BLaER1 treated with 17β-estradiol and CSF1 and Interleukin-3, amounts not matched to agents 10 nM and 100 nM (cell line): Measurements from ENCODE around the gene PLPPR5.
"Not testable (repeated sequence)": the region's sequence is repeated elsewhere in the genome, so short reads cannot be mapped to it uniquely, and the experiment has no call there.

Experiments
- H3K27ac ChIP-seq, 11 experiments: shearing (Covaris generic); formaldehyde crosslinking; 2 replicates each; pipeline ENCODE4 v1.8.1; 2022
- H3K27me3 ChIP-seq, 11 experiments: shearing (Covaris generic); formaldehyde crosslinking; 2 replicates each; pipeline ENCODE4 v1.8.1; 2022
- H3K36me3 ChIP-seq, 11 experiments: shearing (Covaris generic); formaldehyde crosslinking; 2 replicates each; pipeline ENCODE4 v1.8.1; 2022
- H3K4me1 ChIP-seq, 10 experiments: shearing (Covaris generic); formaldehyde crosslinking; 2 replicates each; pipeline ENCODE4 v1.8.1; 2022
- H3K4me2 ChIP-seq, 11 experiments: shearing (Covaris generic); formaldehyde crosslinking; 2 replicates each; pipeline ENCODE4 v1.8.1; 2022
- H3K4me3 ChIP-seq, 10 experiments: shearing (Covaris generic); formaldehyde crosslinking; 2 replicates each; pipeline ENCODE4 v1.8.1; 2022
- H3K9ac ChIP-seq, 11 experiments: shearing (Covaris generic); formaldehyde crosslinking; 2 replicates each; pipeline ENCODE4 v1.8.1; 2022
- H3K9me3 ChIP-seq, 11 experiments: shearing (Covaris generic); formaldehyde crosslinking; replicated peaks in 1 of 11; 2 replicates each; pipeline ENCODE4 v1.8.1; 2022
- H4K20me1 ChIP-seq, 11 experiments: shearing (Covaris generic); formaldehyde crosslinking; 2 replicates each; pipeline ENCODE4 v1.8.1; 2022
- Cebpa-rat ChIP-seq, 11 experiments: shearing (Covaris generic); IDR thresholded peaks; 2 replicates each; pipeline ENCODE4 v1.8.1; 2022

The PLPPR5 gene

GRCh38 chr1:98881901-98882300, 122.8 kb downstream of the PLPPR5 start:
- TF ChIP-seq Cebpa-rat (IDR thresholded peaks at IDR 0.05): 0 out of 22 replicates have a peak, but pooled peaks of 1 of the 11 experiments have one; percentile 18
- Histone ChIP-seq H3K27me3 (no peaks in the 10 kb centered on the region), H3K4me1 (no peaks in the 10 kb centered on the region; a peak in 2 of 20 replicates), H3K4me2 (peak overlapping the region in 3 of 11 experiments; percentile 6 to 36 (median 25); a peak in 4 of 22 replicates), H4K20me1 (no peaks in the 10 kb centered on the region), H3K36me3 (no peaks in the 10 kb centered on the region), H3K27ac (peak overlapping the region in 3 of 11 experiments; percentile 5 to 36 (median 22); a peak in 5 of 22 replicates), H3K4me3 (no peak overlapping the region), H3K9ac (no peak overlapping the region), H3K9me3 (peaks cover 0 to 18% (median 7%) of the 10 kb centered on the region in 11 experiments; a peak in 11 of 22 replicates)

- H3K4me2 ChIP-seq: peak overlapping the region in 2 of 11 experiments; percentile 25 to 36; a peak in 3 of 22 replicates
- not testable (repeated sequence) for H3K36me3 ChIP-seq, H3K4me1 ChIP-seq, H3K4me3 ChIP-seq, H3K9ac ChIP-seq, H3K27me3 ChIP-seq, H4K20me1 ChIP-seq
- H3K27ac ChIP-seq: peak overlapping the region in 3 of 11 experiments; percentile 5 to 36 (median 22); a peak in 6 of 22 replicates
- peaks cover 0 to 18% (median 7%) of the 10 kb centered on the region in 11 experiments; a peak in 11 of 22 replicates for H3K9me3 ChIP-seq
These were observed 123.4 kb downstream of the PLPPR5 start for GRCh38 chr1:98881234-98881633.

GRCh38 chr1:98874828-98875227, 129.8 kb downstream of the PLPPR5 start:
- H3K4me3 ChIP-seq: no peak overlapping the region
- no peak overlapping the region for H3K4me2 ChIP-seq
- H3K9me3 ChIP-seq: peaks cover 0 to 12% (median 0%) of the 10 kb centered on the region in 11 experiments; a peak in 6 of 22 replicates
- no peak overlapping the region for H3K27ac ChIP-seq
- H4K20me1 ChIP-seq: no peaks in the 10 kb centered on the region
- H3K4me1 ChIP-seq: peaks cover 14 to 23% (median 18%) of the 10 kb centered on the region in 10 experiments
- no peak for TF ChIP-seq Cebpa-rat (IDR thresholded peaks at IDR 0.05)
- no peaks in the 10 kb centered on the region for H3K36me3 ChIP-seq
- no peak overlapping the region for H3K9ac ChIP-seq
- no peaks in the 10 kb centered on the region for H3K27me3 ChIP-seq

GRCh38 chr1:98870959-98871903, 133.4 kb downstream of the PLPPR5 start:
- Histone ChIP-seq H3K9me3 (peaks cover 15 to 29% (median 18%) of the 10 kb centered on the region in 11 experiments), H3K4me3 (peak overlapping the region; percentile 11 to 55 (median 30); a peak in 13 of 20 replicates), H3K27me3 (no peaks in the 10 kb centered on the region), H3K4me1 (peaks cover 14 to 23% (median 18%) of the 10 kb centered on the region in 10 experiments), H4K20me1 (no peaks in the 10 kb centered on the region; a peak in 1 of 22 replicates), H3K27ac (peak overlapping the region; percentile 31 to 90 (median 81); a peak in 20 of 22 replicates), H3K9ac (peak overlapping the region in 9 of 11 experiments; percentile 41 to 68 (median 56); a peak in 16 of 22 replicates), H3K36me3 (no peaks in the 10 kb centered on the region), H3K4me2 (peak overlapping the region; percentile 58 to 95 (median 84))
- TF ChIP-seq Cebpa-rat (IDR thresholded peaks at IDR 0.05): peak in 2 of 11 experiments; percentile 16 to 49; a peak in 5 of 22 replicates

GRCh38 chr1:98865796-98866195, 138.9 kb downstream of the PLPPR5 start:
- H3K4me2 ChIP-seq: no peak overlapping the region
- TF ChIP-seq Cebpa-rat (IDR thresholded peaks at IDR 0.05): no peak
- no peaks in the 10 kb centered on the region for H3K27me3 ChIP-seq
- H3K4me3 ChIP-seq: no peak overlapping the region
- H3K27ac ChIP-seq: no peak overlapping the region
- no peaks in the 10 kb centered on the region for H3K36me3 ChIP-seq
- peaks cover 20 to 30% (median 28%) of the 10 kb centered on the region in 11 experiments for H3K9me3 ChIP-seq
- H4K20me1 ChIP-seq: no peaks in the 10 kb centered on the region; a peak in 1 of 22 replicates
- H3K9ac ChIP-seq: no peak overlapping the region
- peaks cover 0 to 5% (median 2%) of the 10 kb centered on the region in 10 experiments; a peak in 14 of 20 replicates for H3K4me1 ChIP-seq

GRCh38 chr1:98860329-98860728, 144.3 kb downstream of the PLPPR5 start:
- TF ChIP-seq Cebpa-rat (IDR thresholded peaks at IDR 0.05): no peak
- Histone ChIP-seq H3K9me3 (peaks cover 0 to 5% (median 1%) of the 10 kb centered on the region in 11 experiments; a peak in 9 of 22 replicates), H3K27me3 (no peaks in the 10 kb centered on the region), H3K36me3 (no peaks in the 10 kb centered on the region), H3K4me2 (no peak overlapping the region), H3K4me1 (no peaks in the 10 kb centered on the region), H3K27ac (no peak overlapping the region), H4K20me1 (no peaks in the 10 kb centered on the region), H3K4me3 (no peak overlapping the region), H3K9ac (no peak overlapping the region)

GRCh38 chr1:98854137-98854536, 150.5 kb downstream of the PLPPR5 start:
- no peak for TF ChIP-seq Cebpa-rat (IDR thresholded peaks at IDR 0.05)
- H3K9me3 ChIP-seq: no peaks in the 10 kb centered on the region
- H3K4me1 ChIP-seq: 0 out of 20 replicates have a peak, but pooled peaks cover 0 to 5% (median 0%) of the 10 kb centered on the region in 10 experiments
- H3K4me2 ChIP-seq: peak overlapping the region in 1 of 11 experiments; percentile 11; a peak in 2 of 22 replicates
- no peaks in the 10 kb centered on the region for H4K20me1 ChIP-seq
- no peaks in the 10 kb centered on the region for H3K36me3 ChIP-seq
- no peak overlapping the region for H3K4me3 ChIP-seq
- no peak overlapping the region for H3K9ac ChIP-seq
- no peak overlapping the region for H3K27ac ChIP-seq
- H3K27me3 ChIP-seq: no peaks in the 10 kb centered on the region

GRCh38 chr1:98849969-98850636, 154.6 kb downstream of the PLPPR5 start:
- Histone ChIP-seq H3K9ac (no peak overlapping the region), H3K4me2 (no peak overlapping the region), H3K4me3 (no peak overlapping the region), H3K27ac (no peak overlapping the region), H3K9me3 (no peaks in the 10 kb centered on the region), H3K36me3 (no peaks in the 10 kb centered on the region), H4K20me1 (no peaks in the 10 kb centered on the region), H3K4me1 (0 out of 20 replicates have a peak, but pooled peaks cover 0 to 5% (median 0%) of the 10 kb centered on the region in 10 experiments), H3K27me3 (no peaks in the 10 kb centered on the region)
- no peak for TF ChIP-seq Cebpa-rat (IDR thresholded peaks at IDR 0.05)

- TF ChIP-seq Cebpa-rat (IDR thresholded peaks at IDR 0.05): no peak
- Histone ChIP-seq H3K9me3 (no peaks in the 10 kb centered on the region), H3K4me2 (no peak overlapping the region), H3K27ac (no peak overlapping the region), H3K27me3 (no peaks in the 10 kb centered on the region), H3K9ac (no peak overlapping the region), H4K20me1 (no peaks in the 10 kb centered on the region), H3K36me3 (no peaks in the 10 kb centered on the region), H3K4me1 (no peaks in the 10 kb centered on the region), H3K4me3 (no peak overlapping the region)
These were observed 162.4 kb downstream of the PLPPR5 start for GRCh38 chr1:98842241-98842640.
